SK-N-MC (cell line): ENCODE results near the gene COL21A1.

Source experiments
- EZH2 ChIP-seq: fragments of 200-600 bp; sonication (generic); IDR thresholded peaks from one replicate; pipeline ENCODE4 v1.6.1; 2017; ENCODE audit warnings: antibody characterized with exemption
- FOXP2 ChIP-seq: optimal IDR thresholded peaks from 2 replicates; pipeline ENCODE3; 2011; ENCODE audit warnings: mild to moderate bottlenecking, moderate library complexity; ENCODE audit not compliant: insufficient read depth; ENCODE audit errors: extremely low read length, control extremely low read depth
- POLR2AphosphoS5 ChIP-seq: IDR thresholded peaks from 2 replicates; pipeline ENCODE4 v1.6.1; 2012; ENCODE audit warnings: mild to moderate bottlenecking, low read depth, low read length, borderline replicate concordance

DNA sequence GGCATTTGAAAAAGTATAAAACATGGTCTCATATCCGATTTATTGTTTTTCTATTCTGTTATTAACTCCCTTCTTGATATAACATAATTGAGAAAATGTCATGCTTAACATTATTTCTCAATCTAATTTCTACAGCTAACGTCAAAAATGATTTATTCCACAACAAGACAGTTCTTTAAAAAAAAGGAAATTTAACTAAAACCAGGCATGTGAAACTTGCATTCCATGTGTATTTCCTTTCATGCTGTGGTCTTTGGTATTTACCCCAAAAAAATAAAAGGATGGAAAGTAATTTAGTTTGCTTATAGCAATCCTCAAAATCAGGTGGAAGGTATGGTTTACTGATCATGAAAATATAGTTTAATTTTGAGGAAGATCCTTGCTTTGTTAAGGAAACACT is 142.8 kb downstream of the COL21A1 start:
- TF ChIP-seq POLR2AphosphoS5, result no peak
- no peak for TF ChIP-seq EZH2
- TF ChIP-seq FOXP2, result no peak
